Chondrocyte (in vitro differentiated cells): ENCODE data around the gene ZFAND2A. TPM values are rescaled to one million over a fixed set of nuclear protein-coding genes. Genes with fewer than 3 reads are reported as not detected.
A peak's percentile ranks its signal among the peaks of the same experiment; 100 is the strongest.
"Not testable (repeated sequence)": the region's sequence is repeated elsewhere in the genome, so short reads cannot be mapped to it uniquely, and the experiment has no call there.

Experiments
- DNase-seq: peaks from one replicate; pipeline ENCODE4 v3.0.0; 2021; ENCODE audit warnings: mixed read lengths, low spot score
- H3K27ac Mint-ChIP-seq: one replicate; pipeline ENCODE4 v1.8.0; 2021; ENCODE audit warnings: mild to moderate bottlenecking, moderate library complexity, mixed read lengths; ENCODE audit not compliant: unreplicated experiment
- H3K27me3 Mint-ChIP-seq: 2 replicates; pipeline ENCODE4 v1.8.0; 2021; ENCODE audit warnings: low read depth, mixed read lengths
- H3K36me3 Mint-ChIP-seq: 2 replicates; pipeline ENCODE4 v1.8.0; 2021; ENCODE audit warnings: low read depth, mixed read lengths
- H3K4me1 Mint-ChIP-seq: 2 replicates; pipeline ENCODE4 v1.8.0; 2021; ENCODE audit warnings: low read depth, mild to moderate bottlenecking, mixed read lengths
- H3K4me3 Mint-ChIP-seq: one replicate; pipeline ENCODE4 v1.8.0; 2021; ENCODE audit warnings: mild to moderate bottlenecking, moderate library complexity, mixed read lengths; ENCODE audit not compliant: unreplicated experiment
- H3K9me3 Mint-ChIP-seq: 2 replicates; pipeline ENCODE4 v1.8.0; 2021; ENCODE audit warnings: low read depth, mixed read lengths
- total RNA-seq: library from RNA; stranded (reverse); gene quantifications from 3 replicates; pipeline ENCODE4 v1.2.1, GENCODE V29; 2021
- TF ChIP-seq, protein P1 (sequence below): fragments of 200-600 bp; sonication (generic); IDR thresholded peaks from 2 replicates; pipeline ENCODE4 v1.5.0; 2021; ENCODE audit warnings: antibody characterized with exemption, mild to moderate bottlenecking, moderate library complexity

Gene ZFAND2A
- total RNA-seq, 1 donor from 2014 or later: 16.2 TPM

DNA sequence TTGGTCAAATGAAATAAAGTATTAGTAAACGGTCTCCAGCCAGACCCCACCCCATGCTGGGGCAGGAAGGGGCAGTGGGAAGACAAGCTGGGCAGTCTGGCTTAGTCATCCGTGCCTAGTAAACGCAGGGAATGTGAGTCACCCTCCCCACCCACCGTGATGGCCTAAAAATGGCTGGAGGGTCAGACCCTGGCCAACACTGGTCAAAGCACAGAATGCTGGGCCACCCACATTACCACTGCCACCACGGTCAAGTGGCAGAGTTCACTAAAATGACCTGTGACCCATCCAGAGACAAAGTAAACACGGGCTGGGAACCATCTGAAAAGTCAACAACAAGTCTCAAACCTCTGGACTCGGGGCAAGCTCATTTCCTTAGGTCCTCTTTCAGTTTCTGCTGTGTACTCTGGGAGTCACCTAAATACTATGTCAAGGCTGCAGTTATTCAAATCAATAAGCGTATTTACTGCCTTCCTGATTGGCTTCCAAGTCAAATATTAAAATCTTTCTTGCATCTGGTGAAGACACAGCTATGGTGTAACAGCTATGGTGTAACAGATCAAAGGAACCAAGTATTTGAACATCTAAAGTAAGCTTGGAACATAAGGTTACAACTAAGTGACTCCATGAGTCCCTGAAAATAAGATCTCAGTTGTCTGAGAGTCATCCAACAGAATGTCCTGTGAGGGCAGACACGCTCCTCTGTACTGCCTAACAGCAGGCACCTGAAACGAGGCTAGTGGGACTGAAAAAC, 3.0 kb downstream of the ZFAND2A start:
- Mint-ChIP-seq H3K4me3 (no peak overlapping the region), H3K27me3 (no peaks in the 10 kb centered on the region), H3K27ac (peak overlapping the region; percentile 17), H3K9me3 (no peaks in the 10 kb centered on the region), H3K4me1 (peaks cover 36% of the 10 kb centered on the region), H3K36me3 (peaks cover 16% of the 10 kb centered on the region)
- DNase-seq: no peak
- TF ChIP-seq, protein P1, sequence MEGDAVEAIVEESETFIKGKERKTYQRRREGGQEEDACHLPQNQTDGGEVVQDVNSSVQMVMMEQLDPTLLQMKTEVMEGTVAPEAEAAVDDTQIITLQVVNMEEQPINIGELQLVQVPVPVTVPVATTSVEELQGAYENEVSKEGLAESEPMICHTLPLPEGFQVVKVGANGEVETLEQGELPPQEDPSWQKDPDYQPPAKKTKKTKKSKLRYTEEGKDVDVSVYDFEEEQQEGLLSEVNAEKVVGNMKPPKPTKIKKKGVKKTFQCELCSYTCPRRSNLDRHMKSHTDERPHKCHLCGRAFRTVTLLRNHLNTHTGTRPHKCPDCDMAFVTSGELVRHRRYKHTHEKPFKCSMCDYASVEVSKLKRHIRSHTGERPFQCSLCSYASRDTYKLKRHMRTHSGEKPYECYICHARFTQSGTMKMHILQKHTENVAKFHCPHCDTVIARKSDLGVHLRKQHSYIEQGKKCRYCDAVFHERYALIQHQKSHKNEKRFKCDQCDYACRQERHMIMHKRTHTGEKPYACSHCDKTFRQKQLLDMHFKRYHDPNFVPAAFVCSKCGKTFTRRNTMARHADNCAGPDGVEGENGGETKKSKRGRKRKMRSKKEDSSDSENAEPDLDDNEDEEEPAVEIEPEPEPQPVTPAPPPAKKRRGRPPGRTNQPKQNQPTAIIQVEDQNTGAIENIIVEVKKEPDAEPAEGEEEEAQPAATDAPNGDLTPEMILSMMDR: no peak

DNA sequence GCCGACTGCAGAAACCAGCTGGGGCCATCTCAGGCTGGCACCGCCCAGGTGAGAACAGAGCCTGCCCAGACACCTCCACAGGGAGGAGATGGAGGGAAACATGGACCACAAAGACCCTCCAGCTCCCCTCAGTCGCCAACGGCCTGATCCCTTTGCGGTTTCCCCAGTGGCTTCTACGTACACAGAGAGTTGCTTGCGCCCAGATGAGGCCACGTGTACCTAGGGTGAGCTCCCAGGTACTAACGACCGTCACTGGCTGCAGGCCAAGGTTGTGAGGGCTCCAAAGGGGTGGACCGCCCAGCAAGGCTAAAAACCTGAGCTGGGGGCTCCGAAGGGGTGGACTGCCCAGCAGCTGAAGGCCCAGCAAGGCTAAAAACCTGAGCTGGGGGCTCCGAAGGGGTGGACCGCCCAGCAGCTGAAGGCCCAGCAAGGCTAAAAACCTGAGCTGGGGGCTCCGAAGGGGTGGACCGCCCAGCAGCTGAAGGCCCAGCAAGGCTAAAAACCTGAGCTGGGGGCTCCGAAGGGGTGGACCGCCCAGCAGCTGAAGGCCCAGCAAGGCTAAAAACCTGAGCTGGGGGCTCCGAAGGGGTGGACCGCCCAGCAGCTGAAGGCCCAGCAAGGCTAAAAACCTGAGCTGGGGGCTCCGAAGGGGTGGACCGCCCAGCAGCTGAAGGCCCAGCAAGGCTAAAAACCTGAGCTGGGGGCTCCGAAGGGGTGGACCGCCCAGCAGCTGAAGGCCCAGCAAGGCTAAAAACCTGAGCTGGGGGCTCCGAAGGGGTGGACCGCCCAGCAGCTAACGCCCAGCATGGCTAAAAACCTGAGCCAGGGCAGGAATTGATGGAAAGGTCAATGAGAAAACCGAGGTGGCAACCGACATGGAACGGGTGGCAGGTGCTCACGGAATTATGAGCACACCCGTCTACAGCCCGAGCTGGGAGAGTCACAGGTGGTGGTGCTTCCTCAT, 3.9 kb downstream of the ZFAND2A start:
- peaks cover 19% of the 10 kb centered on the region for H3K36me3 Mint-ChIP-seq
- not testable (repeated sequence) for H3K9me3 Mint-ChIP-seq, H3K4me3 Mint-ChIP-seq, H3K27ac Mint-ChIP-seq, DNase-seq, H3K27me3 Mint-ChIP-seq
- peaks cover 31% of the 10 kb centered on the region for H3K4me1 Mint-ChIP-seq

DNA sequence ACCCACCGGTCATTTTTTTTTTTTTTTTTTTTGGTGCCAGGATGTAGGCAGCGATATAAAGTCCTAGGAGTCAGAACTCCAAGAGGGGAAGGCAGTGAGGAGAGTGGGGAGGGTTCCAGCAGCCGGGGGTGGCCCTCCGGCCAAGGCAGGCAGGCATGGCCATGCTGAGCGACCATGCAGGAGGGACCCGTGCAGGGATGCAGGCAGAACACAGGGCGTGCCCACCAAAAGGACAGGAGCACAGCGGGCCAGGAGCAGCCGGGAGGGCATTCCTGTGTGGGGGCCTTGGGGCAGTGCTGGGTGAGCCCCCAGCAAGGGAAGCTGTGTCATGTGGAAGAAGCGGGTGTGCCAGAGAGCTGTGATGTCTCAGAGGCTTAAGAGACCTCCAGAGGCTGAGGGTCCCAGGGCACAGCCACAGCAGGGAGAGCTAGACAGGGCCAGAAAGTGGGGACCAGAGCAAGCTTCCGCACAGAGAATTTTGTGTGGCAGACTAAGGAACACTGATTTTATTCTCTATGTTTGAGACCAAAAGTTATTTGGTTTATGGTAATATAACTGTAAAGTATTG, 5.7 kb downstream of the ZFAND2A start:
- Mint-ChIP-seq H3K27me3 (no peaks in the 10 kb centered on the region), H3K4me3 (no peak overlapping the region), H3K27ac (no peak overlapping the region), H3K4me1 (peaks cover 25% of the 10 kb centered on the region), H3K9me3 (no peaks in the 10 kb centered on the region), H3K36me3 (peaks cover 19% of the 10 kb centered on the region)
- DNase-seq: no peak
- TF ChIP-seq, protein P1: no peak

DNA sequence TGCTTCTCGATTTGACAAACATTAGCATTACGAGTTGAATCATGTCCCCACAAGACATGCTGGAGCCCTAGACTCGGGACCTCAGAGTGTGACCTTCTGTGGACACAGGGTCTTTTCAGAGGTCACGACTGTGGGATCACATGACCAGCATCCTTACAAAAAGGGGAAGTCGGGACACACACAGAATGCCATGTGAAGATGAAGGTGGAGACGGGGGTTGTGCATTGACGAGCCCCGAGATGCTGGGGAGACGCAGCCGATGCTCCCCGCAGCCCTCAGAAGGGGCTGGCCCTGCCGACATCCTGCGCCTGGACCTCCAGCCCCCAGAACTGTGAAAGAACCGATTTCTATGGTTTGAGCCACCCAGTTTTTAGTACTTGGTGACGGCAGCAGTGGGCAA, 7.5 kb downstream of the ZFAND2A start:
- TF ChIP-seq, protein P1: no peak
- no peak overlapping the region for H3K27ac Mint-ChIP-seq
- no peaks in the 10 kb centered on the region for H3K9me3 Mint-ChIP-seq
- H3K27me3 Mint-ChIP-seq: no peaks in the 10 kb centered on the region
- H3K4me3 Mint-ChIP-seq: no peak overlapping the region
- DNase-seq: peak; percentile 36
- H3K4me1 Mint-ChIP-seq: peaks cover 10% of the 10 kb centered on the region
- H3K36me3 Mint-ChIP-seq: peaks cover 19% of the 10 kb centered on the region

DNA sequence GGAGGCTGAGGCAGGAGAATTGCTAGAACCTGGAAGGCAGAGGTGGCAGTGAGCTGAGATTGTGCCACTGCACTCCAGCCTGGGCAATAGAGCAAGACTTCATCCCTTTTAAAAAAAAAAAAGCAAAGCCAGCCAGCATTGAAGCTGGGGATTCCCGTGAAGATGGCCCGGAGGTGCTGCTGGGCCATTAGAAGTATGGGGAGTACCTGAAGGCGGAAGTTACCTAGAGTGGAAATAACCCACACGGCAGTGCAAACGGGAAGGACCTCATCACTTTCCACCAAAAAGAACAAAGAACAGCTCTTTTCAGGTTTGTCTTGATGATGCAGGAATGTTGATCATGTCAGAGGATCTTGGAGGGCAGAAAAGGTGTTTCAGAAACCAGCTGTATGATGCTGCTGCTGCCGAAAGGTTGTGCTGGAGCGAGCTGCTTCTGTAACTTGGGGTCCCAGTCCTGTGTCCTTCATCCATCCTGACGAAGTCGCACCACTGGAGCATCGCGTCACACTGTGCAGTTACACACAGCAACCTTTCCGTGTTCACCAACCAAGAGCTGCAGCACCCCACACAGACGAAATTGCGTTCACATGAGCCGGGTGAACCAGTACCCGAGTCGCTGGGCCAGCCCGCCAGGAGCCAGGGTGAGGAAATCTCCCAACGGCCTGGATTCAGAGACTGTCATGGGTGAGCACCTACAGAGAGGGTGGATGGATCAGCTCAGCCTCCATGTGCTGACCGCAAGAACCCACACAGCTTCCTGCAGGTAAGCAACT, 8.2 kb downstream of the ZFAND2A start:
- Mint-ChIP-seq H3K9me3 (no peaks in the 10 kb centered on the region), H3K4me1 (peaks cover 3% of the 10 kb centered on the region), H3K36me3 (peaks cover 19% of the 10 kb centered on the region), H3K27me3 (no peaks in the 10 kb centered on the region), H3K4me3 (no peak overlapping the region), H3K27ac (no peak overlapping the region)
- TF ChIP-seq, protein P1: no peak
- DNase-seq: peak; percentile 60
